GM12865 (cell line): ENCODE results near the gene RALGAPB.

Experiments
- DNase-seq: peaks from one replicate; pipeline ENCODE4 v3.0.0; 2010; ENCODE audit warnings: low read depth
- H3K4me3 ChIP-seq: 2 replicates; pipeline ENCODE4 v1.5.1; 2011; ENCODE audit warnings: mild to moderate bottlenecking, low read depth, low read length, control low read depth
- CTCF ChIP-seq: IDR thresholded peaks from 2 replicates; pipeline ENCODE4 v1.5.1; 2011; ENCODE audit warnings: low read length, control low read depth, low read depth, inconsistent platforms; ENCODE audit not compliant: insufficient read depth; ENCODE audit errors: missing control alignments

Gene RALGAPB

GRCh38 chr20:38514185-38514584 is 41.5 kb downstream of the RALGAPB start:
- no peak for TF ChIP-seq CTCF
- no peak for DNase-seq
- H3K4me3 ChIP-seq, result no peak overlapping the region

- no peak for TF ChIP-seq CTCF
- DNase-seq, result no peak
- H3K4me3 ChIP-seq, result no peak overlapping the region
Observed at GRCh38 chr20:38514947-38515346, 42.3 kb downstream of the RALGAPB start.

GRCh38 chr20:38515631-38516030 is 43.0 kb downstream of the RALGAPB start:
- H3K4me3 ChIP-seq, result no peak overlapping the region
- no peak for TF ChIP-seq CTCF
- DNase-seq, result no peak

GRCh38 chr20:38519426-38519825 is 46.8 kb downstream of the RALGAPB start:
- DNase-seq, result no peak
- no peak overlapping the region for H3K4me3 ChIP-seq
- TF ChIP-seq CTCF, result no peak

GRCh38 chr20:38520261-38520660 is 47.6 kb downstream of the RALGAPB start:
- DNase-seq, result no peak
- no peak overlapping the region for H3K4me3 ChIP-seq
- no peak for TF ChIP-seq CTCF

GRCh38 chr20:38523697-38524096 is 51.1 kb downstream of the RALGAPB start:
- DNase-seq, result no peak
- H3K4me3 ChIP-seq, result no peak overlapping the region
- no peak for TF ChIP-seq CTCF

GRCh38 chr20:38528167-38528566 is 55.5 kb downstream of the RALGAPB start:
- no peak for DNase-seq
- no peak overlapping the region for H3K4me3 ChIP-seq
- TF ChIP-seq CTCF, result no peak
